Measurements from ENCODE around the gene PRKAR1B. TPM values are rescaled to one million over a fixed set of nuclear protein-coding genes. Genes with fewer than 3 reads are reported as not detected.
"Not testable (repeated sequence)": the region's sequence is repeated elsewhere in the genome, so short reads cannot be mapped to it uniquely, and the experiment has no call there.

PRKAR1B gene
- total and polyA plus RNA-seq, 8 donors, result 16.3 to 43.5 (median 37.6) TPM

DNA sequence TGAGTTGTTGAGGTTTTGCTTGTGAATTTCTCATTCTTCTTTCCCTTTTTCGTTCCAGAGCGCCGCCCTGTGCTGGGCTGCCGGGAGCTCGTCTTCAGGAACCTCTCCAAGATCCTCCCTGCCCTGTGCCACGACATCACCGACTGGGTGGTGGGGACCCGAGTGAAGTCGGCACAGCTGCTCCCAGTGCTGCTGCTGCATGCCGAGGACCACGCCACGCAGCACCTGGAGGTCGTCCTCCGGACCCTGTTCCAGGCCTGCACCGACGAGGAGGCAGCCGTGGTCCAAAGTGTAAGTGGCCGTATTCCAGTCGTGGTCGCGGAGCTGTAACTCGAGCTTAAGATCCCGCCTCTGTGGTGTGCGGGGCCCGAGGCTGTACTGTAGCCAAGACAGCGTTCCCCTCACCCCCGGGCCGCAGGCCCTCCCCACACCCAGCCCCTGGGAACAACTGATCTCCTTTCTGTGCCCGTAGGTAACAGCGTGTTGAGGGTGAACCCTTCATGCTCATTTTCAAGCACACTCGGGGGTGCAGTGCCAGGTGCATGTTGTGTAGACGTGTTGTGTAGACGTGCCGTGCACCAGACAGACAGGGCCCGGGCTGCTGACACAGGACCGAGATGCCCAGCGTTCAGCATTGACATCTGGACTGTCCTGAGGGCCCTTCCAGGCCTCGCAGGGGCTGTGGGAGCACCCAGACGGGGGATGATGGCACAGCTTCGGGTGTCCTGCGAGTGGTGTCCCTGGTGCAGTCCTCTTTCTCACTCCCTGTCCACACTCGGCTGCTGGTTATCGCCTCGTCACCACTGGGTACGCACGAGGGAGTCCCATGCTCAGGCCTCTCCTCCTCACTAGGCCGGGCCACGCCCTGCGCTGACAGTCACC is 27.7 kb upstream of the PRKAR1B start:
- ATAC-seq (no peak), DNase-seq (peak in 1 of 4 donors; percentile 61)
- H3K4me1 ChIP-seq, result no peaks in the 10 kb centered on the region
- peaks cover 0 to 77% of the 10 kb centered on the region in 2 donors for H3K36me3 ChIP-seq
- intact Hi-C loops (cut with DNase I), result no loop called here
- no peak overlapping the region for H3K27ac ChIP-seq
- no peak overlapping the region for H3K4me3 ChIP-seq
- TF ChIP-seq, protein P1, sequence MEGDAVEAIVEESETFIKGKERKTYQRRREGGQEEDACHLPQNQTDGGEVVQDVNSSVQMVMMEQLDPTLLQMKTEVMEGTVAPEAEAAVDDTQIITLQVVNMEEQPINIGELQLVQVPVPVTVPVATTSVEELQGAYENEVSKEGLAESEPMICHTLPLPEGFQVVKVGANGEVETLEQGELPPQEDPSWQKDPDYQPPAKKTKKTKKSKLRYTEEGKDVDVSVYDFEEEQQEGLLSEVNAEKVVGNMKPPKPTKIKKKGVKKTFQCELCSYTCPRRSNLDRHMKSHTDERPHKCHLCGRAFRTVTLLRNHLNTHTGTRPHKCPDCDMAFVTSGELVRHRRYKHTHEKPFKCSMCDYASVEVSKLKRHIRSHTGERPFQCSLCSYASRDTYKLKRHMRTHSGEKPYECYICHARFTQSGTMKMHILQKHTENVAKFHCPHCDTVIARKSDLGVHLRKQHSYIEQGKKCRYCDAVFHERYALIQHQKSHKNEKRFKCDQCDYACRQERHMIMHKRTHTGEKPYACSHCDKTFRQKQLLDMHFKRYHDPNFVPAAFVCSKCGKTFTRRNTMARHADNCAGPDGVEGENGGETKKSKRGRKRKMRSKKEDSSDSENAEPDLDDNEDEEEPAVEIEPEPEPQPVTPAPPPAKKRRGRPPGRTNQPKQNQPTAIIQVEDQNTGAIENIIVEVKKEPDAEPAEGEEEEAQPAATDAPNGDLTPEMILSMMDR (IDR thresholded peaks at IDR 0.05), result no peak
- H3K27me3 ChIP-seq, result no peaks in the 10 kb centered on the region
- H3K9me3 ChIP-seq, result no peaks in the 10 kb centered on the region

DNA sequence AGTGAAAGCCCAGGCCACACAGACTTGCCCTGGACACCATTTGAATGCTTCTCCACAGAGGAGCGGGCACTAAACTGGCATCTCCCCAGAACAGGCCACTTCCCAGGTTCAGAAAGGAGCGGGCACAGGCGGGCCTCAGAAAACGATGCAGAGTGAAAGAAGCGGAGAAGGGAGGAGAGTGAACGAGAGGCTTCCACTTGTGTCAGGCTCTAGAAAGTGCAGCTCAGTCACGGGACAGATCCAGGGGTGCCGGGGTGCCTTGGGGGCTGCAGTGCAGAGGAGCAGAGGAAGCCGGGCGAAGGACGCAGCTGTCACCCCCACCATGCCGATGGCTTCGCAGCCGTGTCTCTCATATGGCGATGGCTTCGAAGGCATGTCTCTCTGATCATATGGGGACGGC is 26.1 kb upstream of the PRKAR1B start:
- no peak overlapping the region for H3K27ac ChIP-seq
- H3K9me3 ChIP-seq, result no peaks in the 10 kb centered on the region
- intact Hi-C loops (cut with DNase I), result no loop called here
- no peaks in the 10 kb centered on the region for H3K4me1 ChIP-seq
- H3K27me3 ChIP-seq, result no peaks in the 10 kb centered on the region
- H3K4me3 ChIP-seq, result no peak overlapping the region
- no peak for DNase-seq
- ATAC-seq, result no peak
- TF ChIP-seq, protein P1 (IDR thresholded peaks at IDR 0.05), result no peak
- peaks cover 0 to 63% of the 10 kb centered on the region in 2 donors for H3K36me3 ChIP-seq

DNA sequence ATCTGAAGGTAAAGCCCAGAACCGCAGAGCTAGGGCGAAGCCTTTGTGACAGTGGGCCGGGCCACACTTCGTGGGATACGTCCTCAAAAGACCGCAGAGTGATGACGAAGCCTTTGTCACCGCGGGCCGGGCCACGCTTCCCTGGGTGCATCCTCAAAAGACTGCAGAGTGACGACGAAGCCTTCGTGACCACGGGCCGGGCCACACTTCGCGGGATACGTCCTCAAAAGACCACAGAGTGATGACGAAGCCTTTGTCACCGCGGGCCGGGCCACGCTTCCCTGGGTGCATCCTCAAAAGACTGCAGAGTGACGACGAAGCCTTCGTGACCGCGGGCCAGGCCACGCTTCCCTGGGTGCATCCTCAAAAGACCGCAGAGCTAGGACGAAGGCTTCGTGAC is 25.2 kb upstream of the PRKAR1B start:
- DNase-seq, result peak in 1 of 4 donors; percentile 74
- H3K4me1 ChIP-seq; H3K9me3 ChIP-seq; H3K4me3 ChIP-seq; ATAC-seq; H3K27ac ChIP-seq; H3K27me3 ChIP-seq; intact Hi-C loops (cut with DNase I): not testable (repeated sequence)
- peaks cover 0 to 54% of the 10 kb centered on the region in 2 donors for H3K36me3 ChIP-seq

DNA sequence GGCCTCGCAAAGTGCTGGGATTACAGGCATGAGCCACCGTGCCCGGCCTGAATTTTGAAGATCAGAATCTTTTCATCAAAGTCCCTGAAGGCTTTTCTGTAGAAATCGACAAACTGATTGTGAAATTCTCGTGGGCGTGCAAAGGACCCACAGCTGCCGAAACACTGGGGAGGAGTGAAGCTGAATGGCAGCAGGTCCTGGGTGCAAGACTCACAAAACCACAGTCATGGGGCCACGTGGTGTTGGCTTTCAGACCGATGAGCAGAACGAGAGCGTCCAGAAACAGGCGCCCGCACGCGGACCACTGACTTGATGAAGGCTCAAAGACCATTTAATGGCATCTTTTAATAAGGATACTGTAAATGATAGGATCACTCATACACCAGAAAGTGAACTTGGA is 24.7 kb upstream of the PRKAR1B start:
- H3K9me3 ChIP-seq, result no peaks in the 10 kb centered on the region
- no peak overlapping the region for H3K27ac ChIP-seq
- TF ChIP-seq, protein P1 (IDR thresholded peaks at IDR 0.05), result no peak
- no peaks in the 10 kb centered on the region for H3K27me3 ChIP-seq
- ATAC-seq (no peak), DNase-seq (peak in 1 of 4 donors; percentile 36)
- H3K4me3 ChIP-seq, result no peak overlapping the region
- intact Hi-C loops (cut with DNase I), result no loop called here
- H3K4me1 ChIP-seq, result no peaks in the 10 kb centered on the region
- H3K36me3 ChIP-seq, result peaks cover 0 to 50% of the 10 kb centered on the region in 2 donors

DNA sequence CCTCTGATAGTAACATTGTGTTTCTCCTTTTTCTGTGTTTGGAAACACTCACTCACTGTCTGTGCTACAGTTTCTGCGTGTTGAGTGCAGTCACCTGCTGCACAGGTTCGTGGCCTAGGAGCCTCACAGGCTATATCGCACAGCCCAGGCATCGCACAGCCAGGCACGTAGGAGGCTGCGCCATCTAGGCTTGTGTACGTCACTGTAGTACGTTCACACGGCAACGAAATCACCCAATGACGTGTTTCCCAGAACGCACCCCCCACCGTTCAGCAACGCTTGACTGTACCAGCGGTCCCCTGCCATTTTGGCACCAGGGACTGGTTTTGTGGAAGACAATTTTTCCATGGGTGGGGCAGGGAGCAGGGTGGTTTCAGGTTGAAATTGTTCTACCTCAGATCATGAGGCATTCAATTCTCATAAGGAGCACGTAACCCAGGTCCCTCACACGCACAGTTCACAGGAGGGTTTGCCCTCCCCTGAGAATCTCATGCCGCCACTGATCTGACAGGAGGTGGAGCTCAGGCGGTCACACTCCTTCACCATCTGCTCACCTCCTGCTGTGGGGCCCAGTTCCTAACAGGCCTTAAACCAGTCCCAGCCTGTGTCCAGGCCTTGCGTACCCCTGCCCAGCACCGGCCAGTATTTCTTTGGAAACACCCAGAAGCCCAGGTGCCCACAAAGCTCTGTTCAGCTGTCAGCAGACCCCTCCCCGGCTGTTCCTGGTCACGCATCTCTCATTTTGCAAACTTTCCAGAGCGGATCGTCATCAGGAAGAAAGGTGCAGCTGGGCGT is 23.2 kb upstream of the PRKAR1B start:
- Histone ChIP-seq H3K9me3 (no peaks in the 10 kb centered on the region), H3K36me3 (peaks cover 0 to 42% of the 10 kb centered on the region in 2 donors), H3K27ac (no peak overlapping the region), H3K4me3 (no peak overlapping the region), H3K27me3 (no peaks in the 10 kb centered on the region), H3K4me1 (no peaks in the 10 kb centered on the region)
- ATAC-seq (no peak), DNase-seq (peak in 1 of 4 donors; percentile 31)
- intact Hi-C loops (cut with DNase I), result no loop called here
- TF ChIP-seq, protein P1 (IDR thresholded peaks at IDR 0.05), result no peak
